SK-N-SH treated with all-trans-retinoic acid at 6 μM for 48 hours (cell line): ENCODE results near the gene CTDNEP1.

Experiments
- ARNTL ChIP-seq: fragments of 450-650 bp; formaldehyde crosslinking; IDR thresholded peaks from 2 replicates; pipeline ENCODE4 v1.5.0; 2020; ENCODE audit warnings: low read depth, mild to moderate bottlenecking, moderate library complexity, borderline replicate concordance
- CREB5 ChIP-seq: fragments of 250-450 bp; sonication (Bioruptor Pico); IDR thresholded peaks from 2 replicates; pipeline ENCODE4 v1.5.1; 2020; ENCODE audit warnings: low read depth, mild to moderate bottlenecking, moderate library complexity
- CSDC2 ChIP-seq: fragments of 250-450 bp; sonication (Bioruptor Pico); IDR thresholded peaks from 2 replicates; pipeline ENCODE4 v1.5.0; 2020; ENCODE audit warnings: mild to moderate bottlenecking, moderate library complexity
- CSRNP3 ChIP-seq: fragments of 250-450 bp; sonication (Bioruptor Pico); IDR thresholded peaks from 2 replicates; pipeline ENCODE4 v1.5.1; 2021; ENCODE audit warnings: mild to moderate bottlenecking, moderate library complexity
- RARB ChIP-seq: fragments of 250-450 bp; sonication (Bioruptor Pico); IDR thresholded peaks from 2 replicates; pipeline ENCODE4 v1.8.0; 2021; ENCODE audit warnings: mild to moderate bottlenecking, moderate library complexity
- ZC3H10 ChIP-seq: fragments of 250-450 bp; sonication (Bioruptor Pico); IDR thresholded peaks from 2 replicates; pipeline ENCODE4 v1.5.1; 2021; ENCODE audit warnings: mild to moderate bottlenecking, moderate library complexity

GRCh38 chr17:7260151-7260550, 8.6 kb upstream of the CTDNEP1 start:
- TF ChIP-seq CSDC2 (CRISPR knock-in tag), result no peak
- no peak for TF ChIP-seq CSRNP3 (CRISPR knock-in tag)
- TF ChIP-seq ZC3H10 (CRISPR knock-in tag), result no peak
- TF ChIP-seq ARNTL, result no peak
- no peak for TF ChIP-seq CREB5 (CRISPR knock-in tag)
- TF ChIP-seq RARB (CRISPR knock-in tag), result no peak
